Osteoblast (primary cell): ENCODE measurements around the gene PKIB. TPM values are rescaled to one million over a fixed set of nuclear protein-coding genes. Genes with fewer than 3 reads are reported as not detected.
A peak's percentile ranks its signal among the peaks of the same experiment; 100 is the strongest.

ENCODE experiments used
- DNase-seq: peaks from one replicate; pipeline ENCODE4 v3.0.0; 2011; ENCODE audit warnings: low spot score, mixed read lengths; ENCODE audit not compliant: insufficient read length; ENCODE audit errors: missing footprints
- H2AFZ ChIP-seq: 2 replicates; pipeline ENCODE4 v1.6.0; 2011; ENCODE audit warnings: mild to moderate bottlenecking, low read length
- H3K27ac ChIP-seq: 2 replicates; pipeline ENCODE4 v1.5.1; 2011; ENCODE audit warnings: mild to moderate bottlenecking, low read depth, low read length, moderate library complexity
- H3K27me3 ChIP-seq: 2 replicates; pipeline ENCODE4 v1.6.0; 2012; ENCODE audit warnings: mild to moderate bottlenecking, control low read depth, inconsistent platforms, low read length, moderate library complexity; ENCODE audit not compliant: insufficient read depth
- H3K36me3 ChIP-seq: 2 replicates; pipeline ENCODE4 v1.5.1; 2011; ENCODE audit warnings: mild to moderate bottlenecking, low read length, control low read depth, moderate library complexity; ENCODE audit not compliant: insufficient read depth
- H3K4me1 ChIP-seq: 2 replicates; pipeline ENCODE4 v1.5.1; 2011; ENCODE audit warnings: mild to moderate bottlenecking, low read length, control low read depth, moderate library complexity; ENCODE audit not compliant: insufficient read depth
- H3K4me2 ChIP-seq: 2 replicates; pipeline ENCODE4 v1.6.0; 2011; ENCODE audit warnings: mild to moderate bottlenecking, low read length; ENCODE audit not compliant: insufficient read depth
- H3K4me3 ChIP-seq: fragments of 200-600 bp; sonication (generic); 3 replicates; pipeline ENCODE4 v1.5.1; 2012; ENCODE audit warnings: mild to moderate bottlenecking, low read length, inconsistent platforms; ENCODE audit not compliant: insufficient read depth
- H3K79me2 ChIP-seq: 2 replicates; pipeline ENCODE4 v1.6.0; 2012; ENCODE audit warnings: mild to moderate bottlenecking, low read length, control low read depth, inconsistent platforms; ENCODE audit not compliant: insufficient read depth
- H3K9me3 ChIP-seq: 2 replicates; pipeline ENCODE4 v1.5.1; 2011; ENCODE audit warnings: low read depth, low read length, control low read depth
- H4K20me1 ChIP-seq: 2 replicates; pipeline ENCODE4 v1.6.0; 2012; ENCODE audit warnings: mild to moderate bottlenecking, low read length, control low read depth; ENCODE audit not compliant: insufficient read depth
- CTCF ChIP-seq: IDR thresholded peaks from 2 replicates; pipeline ENCODE4 v1.5.1; 2011; ENCODE audit warnings: mild to moderate bottlenecking, low read depth, low read length, moderate library complexity; ENCODE audit errors: extremely low read depth
- total RNA-seq: library from RNA; depleted of rRNA; stranded (reverse); fragments of >200 nt; gene quantifications from 2 replicates; pipeline ENCODE4 v1.2.3, GENCODE V29; 2012

Gene PKIB
- total RNA-seq, 1 donor = 0.72 TPM

DNA sequence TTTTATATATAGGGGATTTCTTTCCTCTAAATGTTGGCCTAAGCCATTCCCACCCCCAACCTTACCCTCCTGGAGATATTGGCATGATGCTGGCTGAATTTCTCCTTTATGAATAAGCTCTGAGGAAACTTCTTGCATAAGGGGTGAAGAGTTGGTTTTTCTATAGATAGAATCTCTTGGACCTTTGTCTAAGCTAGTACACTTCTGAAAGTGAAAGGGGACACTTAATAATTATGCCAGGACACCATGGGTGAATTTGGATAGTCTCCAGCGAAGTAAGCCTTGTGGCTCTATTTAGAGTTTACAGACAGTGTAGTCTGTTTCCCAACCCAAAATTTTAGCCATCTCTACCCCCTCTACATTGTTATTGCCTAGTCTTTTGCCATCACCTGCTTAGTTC lies 142.3 kb downstream of the PKIB start:
- H2AFZ ChIP-seq = no peak overlapping the region
- H3K9me3 ChIP-seq = no peaks in the 10 kb centered on the region
- no peak overlapping the region for H3K27ac ChIP-seq
- no peaks in the 10 kb centered on the region for H3K36me3 ChIP-seq
- no peak overlapping the region for H3K4me3 ChIP-seq
- no peak for TF ChIP-seq CTCF
- no peaks in the 10 kb centered on the region for H3K4me1 ChIP-seq
- no peak overlapping the region for H3K4me2 ChIP-seq
- DNase-seq = no peak
- H4K20me1 ChIP-seq = no peaks in the 10 kb centered on the region
- no peaks in the 10 kb centered on the region for H3K79me2 ChIP-seq
- no peaks in the 10 kb centered on the region for H3K27me3 ChIP-seq

GRCh38 chr6:122753000-122753687 lies 142.9 kb downstream of the PKIB start:
- Histone ChIP-seq H3K36me3 (no peaks in the 10 kb centered on the region), H3K4me3 (no peak overlapping the region), H3K27ac (no peak overlapping the region), H3K9me3 (no peaks in the 10 kb centered on the region), H2AFZ (peak overlapping the region; percentile 36), H4K20me1 (no peaks in the 10 kb centered on the region), H3K4me1 (no peaks in the 10 kb centered on the region), H3K27me3 (no peaks in the 10 kb centered on the region), H3K4me2 (peak overlapping the region; percentile 70), H3K79me2 (no peaks in the 10 kb centered on the region)
- DNase-seq = no peak
- no peak for TF ChIP-seq CTCF

- DNase-seq = no peak
- peak overlapping the region; percentile 54 for H2AFZ ChIP-seq
- peak overlapping the region; percentile 70 for H3K4me2 ChIP-seq
- no peak overlapping the region for H3K27ac ChIP-seq
- H3K4me1 ChIP-seq = no peaks in the 10 kb centered on the region
- no peak overlapping the region for H3K4me3 ChIP-seq
- H3K79me2 ChIP-seq = no peaks in the 10 kb centered on the region
- H3K27me3 ChIP-seq = no peaks in the 10 kb centered on the region
- H4K20me1 ChIP-seq = no peaks in the 10 kb centered on the region
- TF ChIP-seq CTCF = no peak
- no peaks in the 10 kb centered on the region for H3K36me3 ChIP-seq
- no peaks in the 10 kb centered on the region for H3K9me3 ChIP-seq
These were observed 143.5 kb downstream of the PKIB start for GRCh38 chr6:122753688-122754056.

DNA sequence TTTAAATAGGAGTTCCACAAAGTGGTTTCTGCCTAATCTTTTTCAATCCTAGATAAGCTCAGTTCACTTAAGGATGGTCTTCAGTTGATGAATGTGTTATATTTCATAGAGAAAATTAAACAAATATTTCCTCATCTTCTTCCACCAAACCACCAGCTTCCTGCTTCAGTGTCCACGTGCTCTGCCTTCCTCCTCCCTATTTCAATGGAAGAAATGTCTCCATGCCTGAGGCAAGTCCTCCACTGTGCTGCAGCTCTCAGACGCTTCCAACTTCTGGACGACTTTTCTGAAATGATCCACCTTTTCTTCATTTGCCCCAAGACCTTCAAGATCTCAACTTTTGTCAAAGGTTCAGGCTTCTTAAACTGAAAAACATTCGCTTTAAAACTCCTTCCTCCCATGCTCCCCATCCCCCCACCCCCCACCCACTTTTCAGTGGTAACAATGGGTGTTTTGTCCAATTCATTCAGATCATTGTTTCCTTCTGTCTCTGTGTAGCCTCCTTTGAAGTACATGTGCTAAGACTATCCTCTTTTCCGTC lies 144.1 kb downstream of the PKIB start:
- Histone ChIP-seq H3K4me1 (no peaks in the 10 kb centered on the region), H3K36me3 (no peaks in the 10 kb centered on the region), H2AFZ (no peak overlapping the region), H4K20me1 (no peaks in the 10 kb centered on the region), H3K4me3 (no peak overlapping the region), H3K27me3 (no peaks in the 10 kb centered on the region), H3K27ac (no peak overlapping the region), H3K4me2 (peak overlapping the region; percentile 70), H3K79me2 (no peaks in the 10 kb centered on the region), H3K9me3 (no peaks in the 10 kb centered on the region)
- no peak for DNase-seq
- TF ChIP-seq CTCF = no peak
